Measurements from ENCODE around the gene GLYR1.
"Not testable (repeated sequence)": the region's sequence is repeated elsewhere in the genome, so short reads cannot be mapped to it uniquely, and the experiment has no call there.

Gene GLYR1

GRCh38 chr16:4846901-4847773 is at the start of gene GLYR1, which contains the start of gene UBN1:
TSS of gene GLYR1 (minus strand) at chr16:4847288. CDS start at chr16:4847265, 23 bp downstream.
TSS of gene UBN1 (plus strand) at chr16:4847481. CDS start at chr16:4852918, 5,437 bp downstream.
- H3K27ac ChIP-seq: peak within 1 kb of the TSS; percentile 93 to 99 (median 96)
- TF ChIP-seq Cebpa-rat (IDR thresholded peaks at IDR 0.05): no peak
- peak within 1 kb of the TSS; percentile 88 to 100 (median 96) for H3K4me3 ChIP-seq
- H3K9me3 ChIP-seq (replicated peaks in 1 of 11): no peaks in the 10 kb centered on the region
- H3K27me3 ChIP-seq: no peaks in the 10 kb centered on the region
- H3K36me3 ChIP-seq: peaks cover 28 to 61% (median 37%) of the 10 kb centered on the region in 11 experiments
- peaks cover 70 to 92% (median 87%) of the 10 kb centered on the region in 11 experiments; a peak in 21 of 22 replicates for H4K20me1 ChIP-seq
- peak within 1 kb of the TSS; percentile 90 to 97 (median 94) for H3K4me2 ChIP-seq
- H3K9ac ChIP-seq: peak within 1 kb of the TSS; percentile 93 to 99 (median 97)
- peaks cover 33 to 56% (median 44%) of the 10 kb centered on the region in 10 experiments for H3K4me1 ChIP-seq

- H3K36me3 ChIP-seq; H3K9me3 ChIP-seq (replicated peaks in 1 of 11); H3K4me1 ChIP-seq; H3K27me3 ChIP-seq; H3K4me2 ChIP-seq; H3K4me3 ChIP-seq; H3K9ac ChIP-seq; H3K27ac ChIP-seq: not testable (repeated sequence)
- H4K20me1 ChIP-seq: peaks cover 0 to 35% (median 0%) of the 10 kb centered on the region in 11 experiments; a peak in 6 of 22 replicates
Observed at GRCh38 chr16:4896761-4897160, 49.7 kb upstream of the GLYR1 start.

- H3K4me3 ChIP-seq: no peak overlapping the region
- no peak overlapping the region for H3K27ac ChIP-seq
- H4K20me1 ChIP-seq: peaks cover 0 to 39% (median 0%) of the 10 kb centered on the region in 11 experiments; a peak in 8 of 22 replicates
- TF ChIP-seq Cebpa-rat (IDR thresholded peaks at IDR 0.05): no peak
- peaks cover 0 to 10% (median 0%) of the 10 kb centered on the region in 10 experiments; a peak in 3 of 20 replicates for H3K4me1 ChIP-seq
- H3K36me3 ChIP-seq: peaks cover 0 to 3% (median 0%) of the 10 kb centered on the region in 11 experiments; a peak in 1 of 22 replicates
- no peak overlapping the region for H3K9ac ChIP-seq
- H3K4me2 ChIP-seq: no peak overlapping the region
- H3K27me3 ChIP-seq: no peaks in the 10 kb centered on the region
- no peaks in the 10 kb centered on the region for H3K9me3 ChIP-seq (replicated peaks in 1 of 11)
Observed at GRCh38 chr16:4895366-4895765, 48.3 kb upstream of the GLYR1 start.

- no peak overlapping the region for H3K27ac ChIP-seq
- no peak for TF ChIP-seq Cebpa-rat (IDR thresholded peaks at IDR 0.05)
- peaks cover 0 to 46% (median 5%) of the 10 kb centered on the region in 11 experiments; a peak in 9 of 22 replicates for H4K20me1 ChIP-seq
- H3K4me3 ChIP-seq: no peak overlapping the region
- H3K9ac ChIP-seq: no peak overlapping the region
- peaks cover 0 to 10% (median 0%) of the 10 kb centered on the region in 10 experiments; a peak in 1 of 20 replicates for H3K4me1 ChIP-seq
- H3K9me3 ChIP-seq (replicated peaks in 1 of 11): no peaks in the 10 kb centered on the region
- H3K27me3 ChIP-seq: no peaks in the 10 kb centered on the region
- no peak overlapping the region for H3K4me2 ChIP-seq
- peaks cover 0 to 6% (median 0%) of the 10 kb centered on the region in 11 experiments; a peak in 1 of 22 replicates for H3K36me3 ChIP-seq
Observed at GRCh38 chr16:4894276-4895150, 47.4 kb upstream of the GLYR1 start.

- Histone ChIP-seq H4K20me1 (peaks cover 0 to 46% (median 8%) of the 10 kb centered on the region in 11 experiments; a peak in 10 of 22 replicates), H3K27ac (no peak overlapping the region), H3K9me3 (replicated peaks in 1 of 11) (no peaks in the 10 kb centered on the region), H3K27me3 (no peaks in the 10 kb centered on the region), H3K4me3 (no peak overlapping the region), H3K4me2 (no peak overlapping the region), H3K9ac (no peak overlapping the region), H3K4me1 (peaks cover 0 to 10% (median 0%) of the 10 kb centered on the region in 10 experiments; a peak in 1 of 20 replicates), H3K36me3 (peaks cover 0 to 6% (median 0%) of the 10 kb centered on the region in 11 experiments; a peak in 2 of 22 replicates)
- no peak for TF ChIP-seq Cebpa-rat (IDR thresholded peaks at IDR 0.05)
Observed at GRCh38 chr16:4893103-4893862, 46.2 kb upstream of the GLYR1 start.

- no peak for TF ChIP-seq Cebpa-rat (IDR thresholded peaks at IDR 0.05)
- Histone ChIP-seq H3K36me3 (peaks cover 0 to 11% (median 4%) of the 10 kb centered on the region in 11 experiments; a peak in 10 of 22 replicates), H3K27me3 (no peaks in the 10 kb centered on the region), H3K4me1 (peaks cover 0 to 10% (median 0%) of the 10 kb centered on the region in 10 experiments; a peak in 1 of 20 replicates), H3K4me2 (no peak overlapping the region; a peak in 1 of 22 replicates), H4K20me1 (peaks cover 0 to 54% (median 10%) of the 10 kb centered on the region in 11 experiments; a peak in 10 of 22 replicates), H3K4me3 (no peak overlapping the region), H3K9me3 (replicated peaks in 1 of 11) (no peaks in the 10 kb centered on the region), H3K27ac (no peak overlapping the region; a peak in 1 of 22 replicates), H3K9ac (no peak overlapping the region)
Observed at GRCh38 chr16:4892361-4893102, 45.4 kb upstream of the GLYR1 start.

- no peak overlapping the region for H3K4me3 ChIP-seq
- peaks cover 0 to 56% (median 10%) of the 10 kb centered on the region in 11 experiments; a peak in 10 of 22 replicates for H4K20me1 ChIP-seq
- H3K9me3 ChIP-seq (replicated peaks in 1 of 11): no peaks in the 10 kb centered on the region
- no peak overlapping the region for H3K9ac ChIP-seq
- H3K36me3 ChIP-seq: peaks cover 0 to 18% (median 10%) of the 10 kb centered on the region in 11 experiments; a peak in 17 of 22 replicates
- H3K4me1 ChIP-seq: peaks cover 0 to 10% (median 0%) of the 10 kb centered on the region in 10 experiments; a peak in 1 of 20 replicates
- H3K27ac ChIP-seq: no peak overlapping the region
- no peak overlapping the region; a peak in 1 of 22 replicates for H3K4me2 ChIP-seq
- H3K27me3 ChIP-seq: no peaks in the 10 kb centered on the region
- no peak for TF ChIP-seq Cebpa-rat (IDR thresholded peaks at IDR 0.05)
Observed at GRCh38 chr16:4891886-4892216, 44.8 kb upstream of the GLYR1 start.
